H1 (cell line): ENCODE data around the gene NPTN. TPM values are rescaled to one million over a fixed set of nuclear protein-coding genes. Genes with fewer than 3 reads are reported as not detected.

Experiments
- CTCF ChIA-PET: fragments of 300-600 bp; sonication (Branson Sonifier 250); formaldehyde crosslinking; loops from one replicate; lab custom pipeline; 2021; ENCODE audit not compliant: partially characterized antibody; lab: Charles Lee
- POLR2A ChIA-PET: fragments of 300-600 bp; sonication (Branson Sonifier 250); formaldehyde crosslinking; loops from one replicate; lab custom pipeline; 2021; ENCODE audit warnings: inconsistent platforms; ENCODE audit not compliant: partially characterized antibody; lab: Charles Lee
- DNase-seq, 2 experiments: peaks; one replicate each; pipeline versions ENCODE4 v3.0.0 to v3.0.0-alpha.2; 2010 to 2022; ENCODE audit warnings: low spot score in 2 of 2, low read depth in 1 of 2, mixed read lengths in 1 of 2
- FAIRE-seq: peaks from 2 replicates; lab custom pipeline; 2011; peaks lifted over from hg19 to GRCh38; lab: Jason Lieb, UNC
- H2AFZ ChIP-seq: 2 replicates; pipeline ENCODE4 v1.8.1; 2012; ENCODE audit warnings: low read length, inconsistent platforms
- H2AK5ac ChIP-seq: 2 replicates; pipeline ENCODE4 v1.6.1; 2013; ENCODE audit warnings: low read depth, low read length
- H2BK120ac ChIP-seq: replicated peaks from 2 replicates; pipeline ENCODE3; 2013; ENCODE audit warnings: low read depth, low read length, inconsistent platforms
- H2BK12ac ChIP-seq: 2 replicates; pipeline ENCODE4 v1.6.1; 2013; ENCODE audit warnings: low read depth, low read length
- H2BK15ac ChIP-seq: 2 replicates; pipeline ENCODE4 v1.6.1; 2013; ENCODE audit warnings: low read length
- H2BK20ac ChIP-seq: 2 replicates; pipeline ENCODE4 v1.6.1; 2013; ENCODE audit warnings: low read length
- H2BK5ac ChIP-seq: 2 replicates; pipeline ENCODE4 v1.6.1; 2013; ENCODE audit warnings: low read depth, low read length
- H3K14ac ChIP-seq: 2 replicates; pipeline ENCODE4 v1.6.1; 2013; ENCODE audit warnings: inconsistent platforms; ENCODE audit not compliant: insufficient read length
- H3K18ac ChIP-seq: 2 replicates; pipeline ENCODE4 v1.6.1; 2013; ENCODE audit warnings: low read length; ENCODE audit errors: extremely low read depth
- H3K23ac ChIP-seq: 2 replicates; pipeline ENCODE4 v1.6.1; 2013; ENCODE audit warnings: inconsistent platforms; ENCODE audit not compliant: insufficient read length
- H3K23me2 ChIP-seq: 2 replicates; pipeline ENCODE4 v1.6.1; 2013; ENCODE audit warnings: low read depth, low read length
- H3K27ac ChIP-seq: 2 replicates; pipeline ENCODE4 v1.6.1; 2011; ENCODE audit warnings: low read depth, low read length, inconsistent platforms
- H3K27me3 ChIP-seq, 4 experiments: replicated peaks in 1 of 4; 1 replicate in 1 of 4; 2 replicates in 3 of 4; pipeline versions ENCODE4 v1.6.1 to v1.8.1; 2011 to 2013; ENCODE audit warnings: low read length in 3 of 4, mild to moderate bottlenecking in 3 of 4, inconsistent platforms in 2 of 4, mixed read lengths in 2 of 4, moderate library complexity in 1 of 4; ENCODE audit not compliant: control insufficient read depth in 3 of 4, insufficient read depth in 3 of 4; ENCODE audit errors: extremely low read depth in 1 of 4
- H3K36me3 ChIP-seq, 4 experiments: 2 replicates each; pipeline versions ENCODE4 v1.6.1 to v1.8.1; 2011 to 2013; ENCODE audit warnings: mild to moderate bottlenecking in 4 of 4, low read length in 3 of 4, moderate library complexity in 2 of 4, control low read depth in 1 of 4, inconsistent platforms in 1 of 4; ENCODE audit not compliant: insufficient read depth in 4 of 4, control insufficient read depth in 2 of 4
- H3K4ac ChIP-seq: replicated peaks from 2 replicates; pipeline ENCODE3; 2013; ENCODE audit warnings: low read length, low read depth, mixed read lengths, inconsistent platforms; ENCODE audit not compliant: insufficient read length
- H3K4me1 ChIP-seq, 4 experiments: replicated peaks in 1 of 4; 1 replicate in 1 of 4; 2 replicates in 3 of 4; pipeline versions ENCODE4 v1.6.1 to v1.8.1; 2011 to 2013; ENCODE audit warnings: low read length in 3 of 4, inconsistent platforms in 2 of 4, mixed read lengths in 1 of 4; ENCODE audit not compliant: insufficient read depth in 4 of 4, control insufficient read depth in 3 of 4
- H3K4me2 ChIP-seq, 2 experiments: 2 replicates each; pipeline versions ENCODE4 v1.6.1 to v1.8.1; 2011 to 2013; ENCODE audit warnings: low read depth in 2 of 2, low read length in 2 of 2, control low read depth in 1 of 2, inconsistent platforms in 1 of 2, mild to moderate bottlenecking in 1 of 2; ENCODE audit not compliant: insufficient read depth in 1 of 2
- H3K4me3 ChIP-seq, 4 experiments: fragments of 200-600, 300-600 bp in 1 of 4; sonication (generic), shearing (Covaris generic), sonication (Bioruptor Twin) in 1 of 4; 2 replicates each; pipeline versions ENCODE4 v1.5.1 to v1.8.1; 2011 to 2016; ENCODE audit warnings: low read length in 4 of 4, low read depth in 3 of 4, control low read depth in 2 of 4, inconsistent platforms in 2 of 4, mild to moderate bottlenecking in 2 of 4, mixed read lengths in 1 of 4, moderate library complexity in 1 of 4; ENCODE audit not compliant: insufficient read depth in 2 of 4; ENCODE audit errors: extremely low read depth in 1 of 4
- H3K56ac ChIP-seq: replicated peaks from 2 replicates; pipeline ENCODE3; 2013; ENCODE audit warnings: low read depth, mild to moderate bottlenecking, mixed read lengths, low read length, inconsistent platforms; ENCODE audit not compliant: insufficient read length
- H3K79me1 ChIP-seq: 2 replicates; pipeline ENCODE4 v1.6.1; 2013; ENCODE audit warnings: low read depth, low read length, control low read depth
- H3K79me2 ChIP-seq, 2 experiments: 2 replicates each; pipeline versions ENCODE4 v1.6.1 to v1.8.1; 2012 to 2013; ENCODE audit warnings: low read length in 2 of 2, mild to moderate bottlenecking in 2 of 2, inconsistent platforms in 1 of 2; ENCODE audit not compliant: insufficient read depth in 2 of 2, control insufficient read depth in 1 of 2
- H3K9ac ChIP-seq, 4 experiments: replicated peaks in 1 of 4; 1 replicate in 1 of 4; 2 replicates in 3 of 4; pipeline versions ENCODE4 v1.6.1 to v1.8.1; 2011 to 2013; ENCODE audit warnings: low read depth in 3 of 4, low read length in 3 of 4, control low read depth in 2 of 4, mild to moderate bottlenecking in 2 of 4, moderate library complexity in 2 of 4, inconsistent platforms in 1 of 4; ENCODE audit errors: extremely low read depth in 1 of 4
- H3K9me3 ChIP-seq, 2 experiments: 2 replicates each; pipeline versions ENCODE4 v1.6.1 to v1.8.1; 2012 to 2013; ENCODE audit warnings: mild to moderate bottlenecking in 2 of 2, moderate library complexity in 2 of 2, control low read depth in 1 of 2, inconsistent platforms in 1 of 2, low read depth in 1 of 2, low read length in 1 of 2, mixed read lengths in 1 of 2; ENCODE audit not compliant: insufficient read depth in 2 of 2
- H4K20me1 ChIP-seq, 2 experiments: replicated peaks in 1 of 2; 2 replicates each; pipeline versions ENCODE3 to v1.8.1; 2011 to 2013; ENCODE audit warnings: inconsistent platforms in 2 of 2, low read length in 2 of 2, mild to moderate bottlenecking in 1 of 2; ENCODE audit not compliant: insufficient read depth in 2 of 2, control insufficient read depth in 1 of 2
- H4K5ac ChIP-seq: 2 replicates; pipeline ENCODE4 v1.6.1; 2013; ENCODE audit warnings: low read length, low read depth, mixed read lengths, inconsistent platforms; ENCODE audit not compliant: insufficient read length
- H4K8ac ChIP-seq: 2 replicates; pipeline ENCODE4 v1.8.0; 2013; ENCODE audit warnings: mild to moderate bottlenecking, moderate library complexity, low read length, inconsistent platforms; ENCODE audit not compliant: insufficient read depth; ENCODE audit errors: extremely low read depth
- H4K91ac ChIP-seq: replicated peaks from 2 replicates; pipeline ENCODE3; 2013; ENCODE audit warnings: low read length, mixed read lengths, inconsistent platforms; ENCODE audit not compliant: insufficient read length
- BACH1 ChIP-seq: IDR thresholded peaks from 2 replicates; pipeline ENCODE4 v1.6.1; 2012; ENCODE audit warnings: low read length, improper control_type of control experiment
- CBX5 ChIP-seq: fragments of 300-800, 300-1000 bp; sonication (generic); IDR thresholded peaks from 2 replicates; pipeline ENCODE4 v1.7.1; 2016; ENCODE audit warnings: antibody characterized with exemption, low read length, low read depth
- CTBP2 ChIP-seq: IDR thresholded peaks from 2 replicates; pipeline ENCODE4 v1.7.0; 2011; ENCODE audit warnings: borderline replicate concordance, mild to moderate bottlenecking, moderate library complexity, mixed read lengths, low read length; ENCODE audit not compliant: insufficient read depth, insufficient read length
- JUND ChIP-seq: IDR thresholded peaks from 2 replicates; pipeline ENCODE4 v1.6.1; 2011; ENCODE audit warnings: mild to moderate bottlenecking, improper control_type of control experiment, low read length
- KDM4A ChIP-seq: IDR thresholded peaks from one replicate; pipeline ENCODE4 v1.7.1; 2012; ENCODE audit warnings: low read depth, mild to moderate bottlenecking, moderate library complexity, low read length, inconsistent platforms; ENCODE audit not compliant: severe bottlenecking
- KDM5A ChIP-seq: fragments of 200-600 bp; IDR thresholded peaks from 2 replicates; pipeline ENCODE4 v1.7.1; 2012; ENCODE audit warnings: mild to moderate bottlenecking, low read length, inconsistent platforms, mixed read lengths
- NRF1 ChIP-seq: IDR thresholded peaks from 2 replicates; pipeline ENCODE4 v1.6.1; 2011; ENCODE audit warnings: mild to moderate bottlenecking, low read depth, low read length, improper control_type of control experiment
- RFX5 ChIP-seq: IDR thresholded peaks from 2 replicates; pipeline ENCODE4 v1.6.1; 2011; ENCODE audit warnings: low read depth, low read length, improper control_type of control experiment, borderline replicate concordance
- SP1 ChIP-seq: IDR thresholded peaks from 2 replicates; pipeline ENCODE4 v1.6.1; 2011; ENCODE audit warnings: low read depth, low read length
- SP2 ChIP-seq: IDR thresholded peaks from 2 replicates; pipeline ENCODE4 v1.6.1; 2012; ENCODE audit warnings: mild to moderate bottlenecking, low read length, inconsistent platforms
- TEAD4 ChIP-seq: IDR thresholded peaks from 2 replicates; pipeline ENCODE4 v1.6.1; 2012; ENCODE audit warnings: low read depth, low read length, inconsistent platforms, mixed read lengths
- WGBS, 2 experiments: shearing (Covaris generic) in 1 of 2; methylation state at CpG; one replicate each; pipeline versions ENCODE4 v1.1.6 to v1.1.7; 2013 to 2015; ENCODE audit warnings: low lambda C conversion rate in 2 of 2, mixed read lengths in 2 of 2, inconsistent platforms in 1 of 2, low coverage in 1 of 2, missing lambda C conversion rate in 1 of 2; ENCODE audit not compliant: insufficient replicate concordance in 2 of 2, insufficient coverage in 1 of 2, insufficient read length in 1 of 2; ENCODE audit errors: extremely low coverage in 1 of 2, missing lambda C conversion rate in 1 of 2; 5-methylcytosine and 5-hydroxymethylcytosine counted together
- polyA plus RNA-seq, 7 experiments: library from polyadenylated mRNA; depleted of rRNA in 3 of 7; stranded (reverse) in 5 of 7; unstranded in 2 of 7; fragments of >200 nt in 5 of 7; fragments of 200-250 nt in 2 of 7; gene quantifications; 1 replicate in 5 of 7; 2 replicates in 1 of 7; 4 replicates in 1 of 7; pipeline versions ENCODE4 v1.2.1 to v1.2.3, GENCODE V29; 2011 to 2013; ENCODE audit warnings: missing spikeins in 2 of 7, mixed read lengths in 2 of 7
- total RNA-seq: library from RNA; stranded (reverse); fragmentation: NEBNext Ultra II Directional; extraction: Animal tissue kit (Norgen Biotek cat#: 25700); gene quantifications from 2 replicates; pipeline ENCODE4 v1.2.1, GENCODE V29; 2021
- TF ChIP-seq, protein P1 (sequence below): IDR thresholded peaks from 2 replicates; pipeline ENCODE4 v1.6.1; 2011; ENCODE audit warnings: low read depth, mild to moderate bottlenecking, low read length; ENCODE audit not compliant: insufficient read depth
- TF ChIP-seq, protein P2 (sequence below): IDR thresholded peaks from 2 replicates; pipeline ENCODE4 v1.6.1; 2012; ENCODE audit warnings: low read length, inconsistent platforms

NPTN gene
- total and polyA plus RNA-seq, 2 of the 8 experiments (the other 6 are each of a cell fraction or from before 2014, with no cell fraction given) = 67.0 to 113 TPM

DNA sequence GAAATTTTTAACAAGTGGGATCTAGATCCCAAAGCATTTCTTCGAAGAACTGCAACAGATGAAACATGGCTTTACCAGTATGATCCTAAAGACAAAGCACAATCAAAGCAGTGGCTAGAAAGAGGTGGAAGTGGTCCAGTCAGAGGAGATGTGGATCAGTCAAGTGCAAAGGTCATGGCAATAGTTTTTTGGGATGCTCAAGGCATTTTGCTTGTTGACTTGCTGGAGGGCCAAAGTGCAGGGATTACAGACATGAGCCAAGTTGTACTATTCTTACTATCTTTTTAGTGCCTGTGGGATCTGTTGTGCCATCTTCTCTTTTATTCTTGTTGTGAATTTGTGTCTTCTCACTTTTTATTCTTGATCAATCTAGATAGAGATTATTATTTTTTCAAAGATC lies 108.3 kb downstream of the NPTN start:
- Histone ChIP-seq H3K4me3 (no peak overlapping the region), H4K5ac (no peak overlapping the region), H3K27me3 (no peaks in the 10 kb centered on the region), H3K18ac (no peak overlapping the region), H3K79me2 (no peaks in the 10 kb centered on the region), H2AK5ac (no peak overlapping the region), H3K56ac (no peak overlapping the region), H4K91ac (no peak overlapping the region), H2AFZ (no peak overlapping the region), H3K9ac (no peak overlapping the region), H3K27ac (no peak overlapping the region), H4K20me1 (no peaks in the 10 kb centered on the region), H2BK12ac (no peak overlapping the region), H3K36me3 (no peaks in the 10 kb centered on the region), H2BK120ac (no peak overlapping the region), H3K23me2 (no peaks in the 10 kb centered on the region), H4K8ac (no peak overlapping the region), H3K4me1 (peaks cover 0 to 2% (median 0%) of the 10 kb centered on the region in 4 experiments; a peak in 1 of 7 replicates), H3K23ac (no peak overlapping the region), H3K4ac (no peak overlapping the region), H3K79me1 (no peaks in the 10 kb centered on the region), H3K14ac (no peak overlapping the region), H3K9me3 (no peaks in the 10 kb centered on the region), H2BK20ac (no peak overlapping the region), H3K4me2 (no peak overlapping the region), H2BK5ac (no peak overlapping the region), H2BK15ac (no peak overlapping the region)
- 87% methylated on average over 1 of the region's 1 CpG; no CpG with 5 or more reads in 1 of the 2 experiments for WGBS, 2 experiments
- FAIRE-seq (no peak), DNase-seq (no peak)
- CTCF ChIA-PET = interaction anchor here (1.8 kb wide), 1 partner anchor 112 kb away, joined by 4 read pairs; no protein-coding TSS in a partner anchor
- POLR2A ChIA-PET = no interaction called here
- TF ChIP-seq CBX5 (no peak), RFX5 (no peak), SP1 (no peak), KDM4A (no peak), TEAD4 (no peak), BACH1 (no peak), NRF1 (no peak), JUND (no peak), KDM5A (no peak), CTBP2 (no peak), SP2 (no peak)
- TF ChIP-seq, protein P1, sequence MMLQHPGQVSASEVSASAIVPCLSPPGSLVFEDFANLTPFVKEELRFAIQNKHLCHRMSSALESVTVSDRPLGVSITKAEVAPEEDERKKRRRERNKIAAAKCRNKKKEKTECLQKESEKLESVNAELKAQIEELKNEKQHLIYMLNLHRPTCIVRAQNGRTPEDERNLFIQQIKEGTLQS = no peak
- TF ChIP-seq, protein P2, sequence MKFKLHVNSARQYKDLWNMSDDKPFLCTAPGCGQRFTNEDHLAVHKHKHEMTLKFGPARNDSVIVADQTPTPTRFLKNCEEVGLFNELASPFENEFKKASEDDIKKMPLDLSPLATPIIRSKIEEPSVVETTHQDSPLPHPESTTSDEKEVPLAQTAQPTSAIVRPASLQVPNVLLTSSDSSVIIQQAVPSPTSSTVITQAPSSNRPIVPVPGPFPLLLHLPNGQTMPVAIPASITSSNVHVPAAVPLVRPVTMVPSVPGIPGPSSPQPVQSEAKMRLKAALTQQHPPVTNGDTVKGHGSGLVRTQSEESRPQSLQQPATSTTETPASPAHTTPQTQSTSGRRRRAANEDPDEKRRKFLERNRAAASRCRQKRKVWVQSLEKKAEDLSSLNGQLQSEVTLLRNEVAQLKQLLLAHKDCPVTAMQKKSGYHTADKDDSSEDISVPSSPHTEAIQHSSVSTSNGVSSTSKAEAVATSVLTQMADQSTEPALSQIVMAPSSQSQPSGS = no peak
